ENCODE measurements around the gene CYP4V2.

Gene CYP4V2

GRCh38 chr4:186250760-186251159 is 59.4 kb downstream of the CYP4V2 start:
- in situ Hi-C loops (cut with MboI; ENCODE audit: low sequenced_read_pairs): no loop called here
- H3K4me1 ChIP-seq: peaks cover 29% of the 10 kb centered on the region

DNA sequence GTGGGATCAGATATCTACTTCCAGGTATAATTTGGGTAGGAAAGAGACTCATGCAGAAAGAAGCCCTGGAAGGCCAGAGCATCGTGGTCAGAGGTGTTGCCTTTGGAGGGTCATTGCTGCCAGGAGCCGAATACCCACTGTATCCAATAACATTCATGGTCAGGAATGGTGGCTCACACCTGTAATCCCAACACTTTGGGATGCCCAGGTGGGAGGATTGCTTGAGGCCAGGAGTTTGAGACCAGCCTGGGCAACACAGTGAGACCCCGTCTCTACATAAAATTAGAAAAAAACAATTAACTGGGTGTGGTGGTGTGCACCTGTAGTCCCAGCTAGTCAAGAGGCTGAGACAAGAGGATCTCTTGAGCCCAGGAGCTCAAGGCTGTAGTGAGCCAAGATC is 63.8 kb downstream of the CYP4V2 start:
- in situ Hi-C loops (cut with MboI; ENCODE audit: low sequenced_read_pairs): no loop called here
- no peak for DNase-seq (ENCODE audit: low spot score in 2 of 2)
- Histone ChIP-seq H3K4me3 (no peak overlapping the region), H3K27me3 (ENCODE audit: low read depth) (no peaks in the 10 kb centered on the region), H3K9me3 (no peaks in the 10 kb centered on the region), H3K4me1 (peaks cover 12% of the 10 kb centered on the region), H3K36me3 (replicated peaks) (no peaks in the 10 kb centered on the region)

More at GRCh38 chr4:186250760-186251159, 59.4 kb downstream of the CYP4V2 start:
- no peak overlapping the region for H3K4me3 ChIP-seq
- H3K27me3 ChIP-seq (ENCODE audit: low read depth): no peaks in the 10 kb centered on the region
- peak in 1 of 2 experiments; percentile 19 for DNase-seq (ENCODE audit: low spot score in 2 of 2)
- no peaks in the 10 kb centered on the region for H3K9me3 ChIP-seq
- no peaks in the 10 kb centered on the region for H3K36me3 ChIP-seq (replicated peaks)

DNA sequence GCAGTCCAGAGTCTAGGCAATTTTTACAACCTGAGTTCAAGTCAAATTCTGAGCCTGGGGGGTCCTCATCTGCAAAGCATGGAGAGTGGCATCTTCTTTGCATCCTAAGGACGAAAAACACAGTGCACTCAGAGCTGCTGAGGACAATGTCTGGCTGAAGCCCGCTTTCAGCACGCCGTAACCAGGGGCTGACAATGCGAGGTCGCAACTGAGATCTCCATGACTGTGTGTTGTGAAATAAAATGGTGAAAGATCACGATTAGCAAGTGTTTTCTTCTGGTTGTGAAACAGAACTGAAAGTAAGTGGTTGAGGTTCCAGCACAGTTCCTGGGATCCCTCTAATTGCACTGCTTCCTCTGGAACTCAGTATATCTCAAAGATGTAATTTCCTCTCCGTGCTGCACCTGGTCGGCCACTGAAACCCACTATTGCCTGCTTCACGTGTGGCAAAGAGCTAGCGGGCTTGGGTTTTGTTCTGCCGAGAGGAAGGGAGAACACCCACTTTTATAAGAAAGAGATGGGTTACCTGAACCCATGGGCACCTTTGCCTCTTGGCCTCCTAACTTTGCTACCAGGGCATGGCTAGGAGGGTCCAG is 66.9 kb downstream of the CYP4V2 start:
- H3K9me3 ChIP-seq: no peaks in the 10 kb centered on the region
- H3K4me3 ChIP-seq: no peak overlapping the region
- no peaks in the 10 kb centered on the region for H3K4me1 ChIP-seq
- DNase-seq (ENCODE audit: low spot score in 2 of 2): no peak
- H3K27me3 ChIP-seq (ENCODE audit: low read depth): no peaks in the 10 kb centered on the region
- no peaks in the 10 kb centered on the region for H3K36me3 ChIP-seq (replicated peaks)
- in situ Hi-C loops (cut with MboI; ENCODE audit: low sequenced_read_pairs): no loop called here

GRCh38 chr4:186260117-186260503 is 68.7 kb downstream of the CYP4V2 start:
- in situ Hi-C loops (cut with MboI; ENCODE audit: low sequenced_read_pairs): no loop called here
- Histone ChIP-seq H3K4me1 (peaks cover 8% of the 10 kb centered on the region), H3K27me3 (ENCODE audit: low read depth) (no peaks in the 10 kb centered on the region), H3K4me3 (no peak overlapping the region), H3K9me3 (no peaks in the 10 kb centered on the region), H3K36me3 (replicated peaks) (no peaks in the 10 kb centered on the region)
- DNase-seq (ENCODE audit: low spot score in 2 of 2): no peak
